NCI-H1417 (cell line): ENCODE measurements around the gene KCNJ12.
"Not testable (repeated sequence)": the region's sequence is repeated elsewhere in the genome, so short reads cannot be mapped to it uniquely, and the experiment has no call there.

Experiments used
- DNase-seq, 3 experiments: peaks; one replicate each; lab custom pipeline; 2025; lab: John Stamatoyannopoulos, UW

KCNJ12 gene

DNA sequence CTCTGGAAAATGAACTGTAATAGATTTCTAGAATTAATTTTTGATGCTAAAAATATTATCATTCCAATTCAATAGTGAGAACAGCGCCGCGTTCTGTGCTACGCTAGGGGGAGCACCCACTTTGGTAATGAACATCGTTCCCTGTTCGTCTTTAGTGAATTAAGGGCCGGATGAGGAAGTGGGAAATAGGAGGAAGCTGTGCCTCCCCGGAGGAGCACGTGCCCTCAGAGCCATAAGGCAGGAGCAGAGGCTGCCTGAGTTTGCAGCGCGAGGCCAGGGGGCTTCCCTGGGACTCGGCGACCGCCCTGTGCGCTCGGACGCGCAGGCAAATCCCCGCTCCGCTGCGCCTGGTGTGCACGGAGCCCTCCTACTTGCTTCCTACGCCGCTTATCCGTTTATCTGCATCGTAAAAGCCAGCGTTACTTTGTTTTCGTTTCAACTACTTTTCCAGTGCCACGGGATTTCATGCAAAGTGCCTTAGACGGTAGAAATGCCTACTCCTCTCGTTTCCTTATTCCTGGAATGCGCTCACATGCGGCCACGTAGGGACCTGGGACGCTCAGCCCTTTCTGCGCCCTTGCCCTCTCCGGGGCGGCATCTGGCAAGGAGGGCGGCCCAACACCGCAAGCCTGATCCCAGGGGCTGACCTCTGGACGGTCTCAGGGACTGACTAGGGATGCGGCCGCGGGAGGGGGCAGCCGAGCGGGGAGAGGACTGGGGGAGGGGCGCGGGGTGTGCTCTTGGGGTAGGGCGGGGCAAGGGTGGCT lies 76.4 kb downstream of the KCNJ12 start:
- no peak for DNase-seq

DNA sequence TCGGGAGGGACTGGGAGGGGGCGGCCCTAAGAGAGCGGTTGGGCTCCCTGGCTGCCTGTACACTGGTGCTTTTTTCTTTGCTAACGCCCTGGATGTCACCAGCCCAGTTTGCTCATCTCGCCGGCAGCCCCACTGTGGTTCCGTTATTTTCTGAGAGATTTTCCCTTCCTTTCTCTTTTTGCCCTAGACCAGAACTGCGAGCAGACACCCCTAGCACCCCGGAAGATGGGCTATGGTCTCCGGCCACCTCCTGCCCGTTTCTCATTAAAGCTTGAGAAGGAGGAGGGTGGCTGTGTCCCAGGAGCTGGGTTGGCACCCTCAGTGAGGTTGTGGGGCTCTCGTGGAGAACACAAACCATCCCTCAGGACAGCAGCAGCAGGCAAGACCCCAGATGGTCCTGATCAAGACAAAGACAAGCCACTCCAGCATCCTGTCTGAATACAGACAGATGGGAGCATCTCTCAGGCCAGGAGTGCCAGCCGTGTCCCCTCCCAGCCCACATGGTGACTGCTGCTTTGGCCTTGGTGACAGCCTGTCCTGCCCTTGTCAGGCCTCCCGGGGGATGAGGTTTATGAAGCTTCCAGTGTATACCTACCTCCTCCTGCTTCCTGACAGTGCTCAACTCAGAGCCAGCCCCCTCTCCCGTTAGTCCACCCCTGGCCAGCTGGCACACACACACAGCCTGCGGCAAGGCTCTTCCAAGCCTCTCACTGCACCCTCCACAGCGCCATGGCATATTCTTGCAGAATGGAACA lies 77.2 kb downstream of the KCNJ12 start:
- DNase-seq = peak in 1 of 3 experiments; percentile 1

DNA sequence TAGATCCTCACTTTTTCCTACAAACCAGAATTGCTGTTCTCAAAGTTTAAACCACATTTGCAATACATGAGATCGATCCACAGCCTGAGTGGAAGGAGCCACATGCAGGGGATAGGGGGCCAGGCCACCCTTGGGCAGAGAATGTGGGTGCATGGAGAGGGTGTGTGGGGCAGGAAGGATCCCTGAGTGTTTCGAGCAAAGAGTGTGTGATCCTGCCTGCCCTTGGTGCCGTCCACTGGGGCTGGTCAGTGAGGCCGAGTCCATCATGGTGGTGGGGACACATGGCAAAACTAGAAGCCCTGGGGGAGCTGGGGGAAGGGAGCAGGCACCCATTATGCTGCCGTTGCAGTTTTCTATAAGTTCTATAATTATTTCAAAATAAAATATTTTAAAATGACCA lies 77.8 kb downstream of the KCNJ12 start:
- DNase-seq = not testable (repeated sequence)

DNA sequence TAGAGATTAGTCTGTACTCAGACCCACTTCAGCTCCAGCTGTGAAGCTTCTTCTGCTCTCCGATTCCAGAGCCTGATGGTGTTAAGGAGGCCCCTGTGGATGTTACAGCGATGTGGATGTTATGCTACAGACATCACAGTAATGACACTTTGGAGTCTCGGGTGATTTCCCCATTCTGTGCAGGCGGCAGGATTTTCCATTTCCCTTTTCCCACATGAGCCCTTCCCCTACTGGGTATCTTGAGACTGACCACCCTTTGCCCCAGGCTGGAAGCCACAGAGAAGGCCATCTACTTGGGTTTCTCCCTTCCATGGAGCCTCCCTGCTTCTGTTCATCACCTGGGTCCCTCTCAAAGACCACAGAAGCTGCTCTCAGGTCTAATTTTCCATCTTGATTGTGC lies 78.3 kb downstream of the KCNJ12 start:
- DNase-seq = no peak

DNA sequence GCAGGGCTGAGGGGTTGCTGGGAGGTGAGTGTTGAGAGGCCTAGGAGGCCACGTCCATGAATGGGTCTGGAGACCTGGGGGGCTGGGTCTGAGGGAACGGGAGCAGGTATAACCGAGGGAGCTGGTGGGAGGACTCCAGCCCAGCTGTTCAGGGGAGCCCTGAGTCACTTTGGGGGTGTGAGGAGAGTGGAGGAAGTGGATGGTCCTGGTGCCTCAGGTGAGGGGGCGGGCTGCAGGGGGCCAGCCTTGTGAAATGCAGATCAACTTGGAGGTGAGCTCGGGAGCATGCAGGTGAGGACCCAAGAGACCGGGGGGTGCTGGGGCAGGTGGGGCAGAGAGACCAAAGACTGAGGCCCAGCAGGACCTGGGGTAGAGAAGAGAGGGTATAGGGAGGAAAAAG lies 79.6 kb downstream of the KCNJ12 start:
- DNase-seq = no peak

DNA sequence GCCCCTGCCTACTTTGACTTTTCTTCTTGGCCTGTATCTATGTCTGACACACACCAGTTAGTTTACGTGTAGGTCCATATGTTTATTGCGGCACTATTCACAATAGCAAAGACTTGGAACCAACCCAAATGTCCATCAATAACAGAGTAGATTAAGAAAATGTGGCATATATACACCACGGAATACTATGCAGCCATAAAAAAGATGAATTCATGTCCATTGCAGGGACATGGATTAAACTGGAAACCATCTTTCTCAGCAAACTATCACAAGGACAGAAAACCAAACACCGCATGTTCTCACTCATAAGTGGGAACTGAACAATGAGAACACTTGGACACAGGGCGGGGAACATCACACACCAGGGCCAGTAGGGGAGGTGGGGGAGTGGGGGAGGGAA lies 80.3 kb downstream of the KCNJ12 start:
- not testable (repeated sequence) for DNase-seq

DNA sequence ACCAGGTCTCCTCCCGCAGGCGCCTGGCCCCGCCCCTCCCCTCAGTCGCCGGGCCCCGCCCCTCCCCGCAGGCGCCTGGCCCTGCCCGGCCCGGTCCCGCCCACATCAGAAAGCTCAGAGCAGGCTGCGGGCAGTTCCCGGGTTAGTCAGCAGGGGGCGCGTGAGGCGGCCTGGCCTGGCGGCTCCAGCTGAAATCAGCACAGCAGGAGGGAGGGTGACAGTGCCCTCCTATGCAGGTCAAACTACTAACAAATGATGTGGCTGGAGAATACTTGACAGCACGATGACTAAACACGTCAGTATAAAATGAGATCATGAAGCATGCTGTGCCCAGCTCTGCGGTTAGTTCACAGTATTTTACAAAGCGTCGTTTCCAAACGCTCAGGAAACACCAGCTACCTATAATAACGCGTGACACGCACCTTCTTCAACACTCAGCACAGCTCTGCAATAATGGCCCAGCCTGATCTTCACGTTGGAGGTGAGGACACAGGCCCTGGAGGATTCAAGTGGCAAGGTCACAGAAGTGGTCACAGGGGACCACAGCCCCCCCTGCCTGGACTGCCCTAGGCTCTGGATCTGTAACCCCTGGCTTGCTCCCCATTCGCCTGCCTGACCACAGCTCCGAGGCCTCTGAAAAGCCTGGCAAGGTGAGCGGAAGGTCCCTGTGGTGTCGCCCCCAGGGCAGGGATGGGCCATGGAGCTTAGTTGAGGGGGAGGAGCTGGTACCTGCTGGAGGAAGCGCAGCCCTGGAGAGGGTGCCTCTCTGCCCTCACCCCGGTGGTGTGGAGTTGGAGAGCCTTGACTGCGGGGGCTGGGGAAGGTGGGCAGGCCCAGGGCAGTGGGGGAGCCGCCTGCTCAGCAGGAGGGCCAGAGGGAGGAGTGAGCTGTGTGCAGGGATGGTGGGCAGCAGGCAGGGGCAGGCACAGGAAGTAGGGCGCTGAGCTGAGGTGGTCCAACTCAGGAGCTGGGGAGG lies 81.2 kb downstream of the KCNJ12 start:
- peak; percentile 54 to 83 (median 66) for DNase-seq

DNA sequence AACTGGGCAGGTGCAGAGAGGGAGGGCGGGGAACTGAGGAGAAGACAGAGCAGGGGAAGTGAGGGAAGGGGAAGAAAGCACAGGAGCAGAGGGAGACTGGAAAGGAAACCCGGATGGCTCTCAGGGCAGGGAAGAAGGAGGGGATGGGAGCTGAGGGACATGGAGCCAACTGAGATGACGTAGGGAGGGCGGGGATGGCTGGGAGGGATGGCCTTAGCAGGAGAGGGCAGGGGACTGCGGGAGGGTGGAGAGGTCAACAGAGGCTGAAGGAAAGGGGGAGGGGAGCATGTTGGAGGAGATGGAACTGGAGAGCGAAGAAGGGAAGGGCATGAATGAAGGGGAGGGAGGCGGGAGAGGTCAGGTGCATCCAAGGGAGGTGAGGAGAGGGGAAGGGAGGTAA lies 81.9 kb downstream of the KCNJ12 start:
- DNase-seq = peak in 1 of 3 experiments; percentile 2

DNA sequence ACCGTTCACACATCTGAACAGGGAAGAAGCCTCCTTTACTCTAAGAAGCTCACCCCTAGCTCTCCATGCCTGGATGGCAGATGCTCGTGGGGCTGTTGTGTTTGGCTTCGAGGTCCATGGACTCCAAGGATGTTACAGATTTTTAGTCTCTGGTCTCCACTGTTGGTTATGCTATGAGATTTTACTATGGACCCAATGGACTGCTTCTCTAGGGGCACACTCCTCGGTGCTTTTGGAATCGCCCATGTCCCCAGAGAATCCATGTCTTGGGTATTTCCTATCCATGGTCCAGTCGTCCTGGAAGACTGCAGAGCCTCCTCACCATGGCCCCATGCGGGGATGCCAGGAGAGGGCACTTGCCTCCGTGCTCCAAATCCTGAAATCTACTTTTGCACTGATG lies 83.4 kb downstream of the KCNJ12 start:
- no peak for DNase-seq

DNA sequence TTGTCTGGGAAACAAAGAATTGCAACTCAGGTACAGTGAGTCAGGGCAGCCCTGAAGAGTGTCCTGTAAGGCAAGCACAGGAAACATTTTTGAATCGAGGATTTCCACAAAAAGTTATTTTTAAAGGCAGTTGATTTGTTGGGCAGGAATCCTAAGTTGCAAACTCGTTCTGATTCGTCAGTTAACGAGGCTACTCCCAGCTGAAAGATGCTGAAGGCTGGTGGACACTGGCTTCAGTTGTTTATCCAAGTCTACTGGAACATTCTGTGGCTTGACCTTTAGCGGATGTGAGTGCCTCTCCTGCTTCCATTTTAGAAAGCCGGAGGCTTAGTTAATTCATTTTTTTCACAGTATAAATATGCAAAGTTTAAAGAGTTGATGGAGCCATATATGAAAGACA lies 84.2 kb downstream of the KCNJ12 start:
- no peak for DNase-seq

DNA sequence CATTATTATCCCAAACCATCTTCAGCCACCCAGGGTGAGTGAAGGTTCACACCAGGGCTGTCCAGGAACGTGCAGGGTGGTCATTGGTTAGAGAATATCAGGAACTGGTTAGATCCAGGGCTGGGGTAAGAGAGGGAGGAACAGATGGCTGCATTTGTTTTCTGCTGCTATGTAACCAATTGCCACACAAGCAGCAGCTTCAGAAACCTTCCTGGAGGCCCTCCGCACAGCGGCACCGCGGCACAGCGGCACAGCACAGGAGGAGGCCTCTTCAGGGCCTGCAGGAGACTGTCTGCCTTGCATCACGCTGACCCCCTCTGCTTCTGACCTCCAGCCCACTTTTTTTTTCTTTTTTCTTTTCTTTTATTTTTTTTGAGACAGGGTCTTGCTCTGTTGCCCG lies 86.1 kb downstream of the KCNJ12 start:
- peak in 1 of 3 experiments; percentile 20 for DNase-seq

DNA sequence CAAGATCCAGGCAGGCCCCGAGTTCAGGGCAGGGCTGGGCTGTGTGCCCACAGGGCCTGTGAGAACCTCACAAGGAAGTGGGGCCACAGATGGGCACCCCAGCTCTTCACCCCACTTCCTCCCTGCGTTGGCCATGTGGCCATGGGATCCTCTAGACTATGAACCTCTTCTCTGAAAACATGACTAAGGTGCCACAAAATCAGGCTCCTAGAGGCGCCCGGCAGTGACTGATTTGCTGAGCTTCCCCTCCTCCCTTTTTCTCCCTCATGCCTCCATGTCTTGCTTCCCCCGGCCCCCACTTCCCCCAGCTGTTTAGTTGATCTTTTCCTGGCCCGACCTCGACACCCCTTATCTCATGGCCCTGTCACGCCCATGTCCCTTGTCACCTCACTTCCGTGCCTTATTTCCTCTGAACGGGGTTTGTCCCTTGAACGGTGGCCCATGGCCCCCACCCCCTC lies 87.1 kb downstream of the KCNJ12 start:
- no peak for DNase-seq

DNA sequence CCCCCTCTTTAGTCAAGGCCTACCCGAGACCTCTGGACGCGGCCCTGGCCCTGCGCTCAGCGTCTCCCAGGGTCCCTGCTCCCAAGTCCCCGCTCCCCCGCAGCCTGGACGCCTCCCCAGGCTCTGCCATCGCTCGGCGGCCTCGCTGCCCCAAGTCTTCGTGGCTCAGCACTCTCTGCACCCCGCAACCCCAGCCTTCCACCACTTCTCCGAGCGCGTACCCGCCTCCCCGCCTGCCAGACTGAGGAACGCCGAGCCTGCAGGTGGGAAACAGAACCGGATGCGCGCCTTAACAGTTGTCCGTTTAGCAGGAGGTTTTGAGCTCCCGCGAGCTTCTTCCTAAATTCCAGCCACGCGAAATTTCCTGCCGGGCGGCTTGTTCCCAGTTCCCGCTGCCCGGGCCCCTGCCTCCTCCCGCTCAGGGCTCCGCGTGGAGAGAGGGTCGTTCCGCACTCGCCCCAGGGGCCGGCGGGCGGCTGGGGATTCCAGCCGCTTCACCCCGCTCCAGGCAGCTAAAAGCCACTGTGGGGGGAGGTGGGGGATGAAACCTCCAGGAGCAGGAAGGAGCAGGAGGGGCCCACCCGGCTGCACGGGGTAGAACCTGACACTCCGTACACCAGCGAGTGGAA lies 87.7 kb downstream of the KCNJ12 start:
- no peak for DNase-seq

DNA sequence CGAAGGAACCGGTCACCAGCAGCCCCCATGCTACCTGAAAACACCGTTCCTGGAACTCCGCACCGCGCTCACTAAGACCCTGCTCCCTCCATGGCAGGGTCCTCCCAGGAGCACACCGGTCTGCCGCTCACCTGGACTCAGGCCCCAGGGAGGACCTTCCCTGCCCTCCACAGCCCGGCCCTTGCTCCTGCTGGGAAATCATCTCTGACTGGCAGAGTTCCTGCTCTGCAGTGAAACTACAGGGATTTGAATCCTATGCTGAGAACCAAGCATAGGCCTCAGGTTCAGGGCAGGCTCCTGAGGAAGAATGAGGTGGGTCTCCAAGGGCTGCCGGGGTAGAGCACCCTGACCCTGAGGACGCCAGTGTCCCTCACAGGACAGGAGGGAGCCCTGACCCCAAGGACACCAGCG lies 88.5 kb downstream of the KCNJ12 start:
- no peak for DNase-seq

DNA sequence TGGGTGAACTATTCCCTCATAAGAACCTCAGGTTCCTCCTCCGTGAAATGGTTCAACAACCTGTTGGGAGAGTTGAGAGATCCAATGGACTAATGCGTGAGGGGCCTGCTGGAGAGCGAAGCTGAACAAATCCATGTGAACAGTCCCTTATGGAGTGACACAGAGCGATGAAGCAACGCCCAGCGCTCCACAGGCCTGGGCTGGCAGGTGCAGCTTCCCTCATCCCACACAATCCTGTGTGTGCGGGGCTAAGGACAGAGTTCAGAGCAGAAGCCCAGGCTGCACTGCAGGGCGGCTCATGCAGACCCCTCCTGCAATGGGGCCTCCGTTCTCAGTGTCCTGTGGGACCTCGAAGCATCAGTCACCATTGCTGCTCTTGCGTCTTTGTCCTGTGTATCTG lies 90.4 kb downstream of the KCNJ12 start:
- DNase-seq = no peak

DNA sequence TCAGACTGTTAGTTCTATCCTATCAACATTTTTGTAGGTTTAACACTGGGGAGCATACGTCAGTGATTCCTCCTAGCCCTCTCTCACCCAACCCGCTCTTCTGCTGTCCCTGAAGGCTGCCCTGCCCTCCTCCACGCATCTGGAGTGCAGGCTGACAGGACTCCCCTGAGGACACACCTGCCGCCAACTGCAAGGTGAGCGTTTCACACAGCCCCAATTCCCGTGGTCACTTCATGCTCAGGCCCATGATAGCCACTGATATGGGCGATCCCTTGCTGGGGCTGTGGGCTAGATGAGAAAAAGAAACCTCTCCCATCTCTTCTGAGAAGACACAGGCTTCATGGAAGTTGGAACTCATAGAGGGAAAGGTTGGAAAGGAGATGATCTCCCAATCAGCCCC lies 91.0 kb downstream of the KCNJ12 start:
- DNase-seq = no peak

DNA sequence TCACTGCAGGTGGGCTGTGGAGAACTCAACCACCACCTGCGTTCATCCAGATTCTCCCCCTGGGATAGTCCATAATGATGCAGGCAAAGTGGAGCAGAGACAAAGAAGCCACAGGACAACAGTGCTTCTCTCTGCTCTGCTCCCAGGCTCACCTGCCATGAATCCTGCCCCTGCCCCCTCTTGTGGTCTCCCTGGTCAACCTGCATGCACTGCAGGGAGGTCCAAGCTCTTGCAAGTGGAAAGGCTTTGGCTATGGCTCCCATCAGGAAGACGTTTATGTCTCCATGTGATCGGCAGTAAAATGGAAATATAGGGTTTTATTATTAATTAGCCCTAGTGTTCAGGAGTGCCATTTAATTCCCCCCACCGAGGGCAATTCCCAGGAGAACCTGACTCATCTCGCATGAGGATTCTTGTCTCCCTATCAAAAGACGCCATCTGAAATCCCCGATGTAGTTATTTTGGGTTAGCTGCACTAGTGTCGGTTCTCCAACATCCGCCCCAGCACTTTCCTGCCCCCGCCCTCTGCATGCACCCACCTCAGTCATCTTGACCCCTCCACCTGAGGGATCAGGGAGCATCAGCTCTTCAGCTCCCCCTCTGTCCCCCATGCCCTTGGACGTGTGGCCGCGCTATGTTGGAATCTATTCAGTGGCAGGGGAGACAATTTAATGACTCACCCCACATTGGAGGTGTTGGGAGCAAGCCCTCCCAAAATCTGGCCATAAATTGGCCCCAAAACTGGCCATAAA lies 91.8 kb downstream of the KCNJ12 start:
- no peak for DNase-seq
